ENCODE data around the gene HSPA14. TPM values are rescaled to one million over a fixed set of nuclear protein-coding genes. Genes with fewer than 3 reads are reported as not detected.
"Not testable (repeated sequence)": the region's sequence is repeated elsewhere in the genome, so short reads cannot be mapped to it uniquely, and the experiment has no call there.

The HSPA14 gene
- total RNA-seq, 1 donor from 2014 or later: 7.6 TPM

GRCh38 chr10:14875941-14876340, 37.8 kb downstream of the HSPA14 start:
- ATAC-seq (no peak), DNase-seq (ENCODE audit: missing footprints) (no peak)
- intact Hi-C loops (cut with DNase I): loop anchor here (5.0 kb wide), 5 partner anchors 39 to 291 kb away; partner anchors contain the start of genes CDNF, DCLRE1C, HSPA14 and MSANTD7

- intact Hi-C loops (cut with DNase I): loop anchor here (5.0 kb wide), 5 partner anchors 39 to 291 kb away; partner anchors contain the start of genes CDNF, DCLRE1C, HSPA14 and MSANTD7
- DNase-seq (ENCODE audit: missing footprints) (no peak), ATAC-seq (no peak)
Observed at GRCh38 chr10:14876764-14877163, 38.7 kb downstream of the HSPA14 start.

GRCh38 chr10:14878266-14879123, 40.4 kb downstream of the HSPA14 start, which contains the start of gene SUV39H2:
Gene SUV39H2 (plus strand): TSS chr10:14878866. CDS start chr10:14878889, 23 bp downstream.
- intact Hi-C loops (cut with DNase I): loop anchor here (5.0 kb wide), 5 partner anchors 41 to 289 kb away; partner anchors contain the start of genes CDNF, DCLRE1C, HSPA14 and MSANTD7
- peak; percentile 99 for ATAC-seq
- DNase-seq (ENCODE audit: missing footprints): peak; percentile 98

GRCh38 chr10:14879124-14879927, 41.2 kb downstream of the HSPA14 start:
- intact Hi-C loops (cut with DNase I): loop anchor here (5.0 kb wide), 5 partner anchors 42 to 288 kb away; partner anchors contain the start of genes CDNF, DCLRE1C, HSPA14 and MSANTD7
- ATAC-seq: no peak

GRCh38 chr10:14879928-14880193, 41.8 kb downstream of the HSPA14 start:
- no peak for ATAC-seq
- intact Hi-C loops (cut with DNase I): loop anchor here (5.0 kb wide), 5 partner anchors 43 to 287 kb away; partner anchors contain the start of genes CDNF, DCLRE1C, HSPA14 and MSANTD7
- no peak for DNase-seq (ENCODE audit: missing footprints)

More at GRCh38 chr10:14879124-14879927, 41.2 kb downstream of the HSPA14 start:
- DNase-seq (ENCODE audit: missing footprints): peak; percentile 69

GRCh38 chr10:14880229-14880628, 42.1 kb downstream of the HSPA14 start:
- ATAC-seq (no peak), DNase-seq (ENCODE audit: missing footprints) (no peak)
- intact Hi-C loops (cut with DNase I): no loop called here

- ATAC-seq: no peak
- intact Hi-C loops (cut with DNase I): no loop called here
- no peak for DNase-seq (ENCODE audit: missing footprints)
Observed at GRCh38 chr10:14884082-14884481, 46.0 kb downstream of the HSPA14 start.

GRCh38 chr10:14889318-14889717, 51.2 kb downstream of the HSPA14 start:
- ATAC-seq: no peak
- no peak for DNase-seq (ENCODE audit: missing footprints)
- intact Hi-C loops (cut with DNase I): no loop called here

GRCh38 chr10:14891151-14891550, 53.0 kb downstream of the HSPA14 start:
- intact Hi-C loops (cut with DNase I): no loop called here
- ATAC-seq: no peak
- no peak for DNase-seq (ENCODE audit: missing footprints)

GRCh38 chr10:14904316-14904732, 66.2 kb downstream of the HSPA14 start:
- intact Hi-C loops (cut with DNase I): no loop called here
- no peak for DNase-seq (ENCODE audit: missing footprints)
- no peak for ATAC-seq

- DNase-seq (ENCODE audit: missing footprints) (no peak), ATAC-seq (no peak)
- intact Hi-C loops (cut with DNase I): no loop called here
Observed at GRCh38 chr10:14904864-14905263, 66.8 kb downstream of the HSPA14 start.

GRCh38 chr10:14905890-14906289, 67.8 kb downstream of the HSPA14 start:
- intact Hi-C loops (cut with DNase I): no loop called here
- ATAC-seq (no peak), DNase-seq (ENCODE audit: missing footprints) (no peak)

GRCh38 chr10:14906765-14907164, 68.7 kb downstream of the HSPA14 start:
- intact Hi-C loops (cut with DNase I): no loop called here
- ATAC-seq: no peak
- DNase-seq (ENCODE audit: missing footprints): no peak

- intact Hi-C loops (cut with DNase I); ATAC-seq: not testable (repeated sequence)
Observed at GRCh38 chr10:14907591-14907990, 69.5 kb downstream of the HSPA14 start.

GRCh38 chr10:14909101-14909500, 71.0 kb downstream of the HSPA14 start:
- ATAC-seq: no peak

More at GRCh38 chr10:14907591-14907990, 69.5 kb downstream of the HSPA14 start:
- not testable (repeated sequence) for DNase-seq (ENCODE audit: missing footprints)

GRCh38 chr10:14910953-14911352, 72.8 kb downstream of the HSPA14 start:
- intact Hi-C loops (cut with DNase I): no loop called here

More at GRCh38 chr10:14909101-14909500, 71.0 kb downstream of the HSPA14 start:
- intact Hi-C loops (cut with DNase I): no loop called here
- no peak for DNase-seq (ENCODE audit: missing footprints)

GRCh38 chr10:14911801-14912200, 73.7 kb downstream of the HSPA14 start:
- ATAC-seq: no peak
- DNase-seq (ENCODE audit: missing footprints): no peak
- intact Hi-C loops (cut with DNase I): no loop called here

More at GRCh38 chr10:14910953-14911352, 72.8 kb downstream of the HSPA14 start:
- DNase-seq (ENCODE audit: missing footprints): no peak
- no peak for ATAC-seq

- ATAC-seq: no peak
- no peak for DNase-seq (ENCODE audit: missing footprints)
- intact Hi-C loops (cut with DNase I): no loop called here
Observed at GRCh38 chr10:14916600-14916999, 78.5 kb downstream of the HSPA14 start.

- intact Hi-C loops (cut with DNase I): no loop called here
- DNase-seq (ENCODE audit: missing footprints): no peak
- no peak for ATAC-seq
Observed at GRCh38 chr10:14917827-14918226, 79.7 kb downstream of the HSPA14 start.
